Cardiac muscle cell (in vitro differentiated cells and primary cell): Measurements from ENCODE around the gene NR6A1. TPM values are rescaled to one million over a fixed set of nuclear protein-coding genes. Genes with fewer than 3 reads are reported as not detected.

Source experiments
- DNase-seq, 2 donors: peaks; one replicate each; pipeline versions ENCODE4 v3.0.0 to v3.0.0-alpha.2; 2010 to 2017; ENCODE audit warnings: low read depth in 1 of 2, low spot score in 1 of 2
- H3K27ac ChIP-seq: fragments of 200-600 bp; sonication (generic); 2 replicates; pipeline ENCODE4 v1.5.1; 2016
- H3K27me3 ChIP-seq: fragments of 200-600 bp; sonication (generic); 2 replicates; pipeline ENCODE4 v1.6.0; 2016; ENCODE audit warnings: control low read depth
- H3K36me3 ChIP-seq: fragments of 200-600 bp; sonication (generic); 2 replicates; pipeline ENCODE4 v1.5.1; 2016; ENCODE audit warnings: control low read depth
- H3K4me1 ChIP-seq: fragments of 200-600 bp; sonication (generic); 2 replicates; pipeline ENCODE4 v1.8.1; 2017; ENCODE audit warnings: low read depth, mild to moderate bottlenecking, mixed run types
- H3K4me3 ChIP-seq: fragments of 200-600 bp; sonication (generic); 2 replicates; pipeline ENCODE4 v1.5.1; 2016; ENCODE audit warnings: mild to moderate bottlenecking
- H3K9me3 ChIP-seq: fragments of 200-600 bp; sonication (generic); 2 replicates; pipeline ENCODE4 v1.5.1; 2017; ENCODE audit warnings: low read depth, mild to moderate bottlenecking, control low read depth
- polyA plus RNA-seq: library from polyadenylated mRNA; unstranded; fragments of >200 nt; fragmentation: Nextera tagmentation; extraction: Ambion mirVana; gene quantifications from 2 replicates; pipeline ENCODE4 v1.2.1, GENCODE V29; 2016
- total RNA-seq: library from RNA; depleted of rRNA; stranded (reverse); fragments of >200 nt; gene quantifications from 2 replicates; pipeline ENCODE4 v1.2.3, GENCODE V29; 2016
- TF ChIP-seq, protein P1 (sequence below): IDR thresholded peaks from 2 replicates; pipeline ENCODE4 v1.5.1; 2012; ENCODE audit warnings: low read depth, mild to moderate bottlenecking, low read length

Gene NR6A1
- total and polyA plus RNA-seq, 2 experiments from 2014 or later: 3.2 to 19.8 TPM

DNA sequence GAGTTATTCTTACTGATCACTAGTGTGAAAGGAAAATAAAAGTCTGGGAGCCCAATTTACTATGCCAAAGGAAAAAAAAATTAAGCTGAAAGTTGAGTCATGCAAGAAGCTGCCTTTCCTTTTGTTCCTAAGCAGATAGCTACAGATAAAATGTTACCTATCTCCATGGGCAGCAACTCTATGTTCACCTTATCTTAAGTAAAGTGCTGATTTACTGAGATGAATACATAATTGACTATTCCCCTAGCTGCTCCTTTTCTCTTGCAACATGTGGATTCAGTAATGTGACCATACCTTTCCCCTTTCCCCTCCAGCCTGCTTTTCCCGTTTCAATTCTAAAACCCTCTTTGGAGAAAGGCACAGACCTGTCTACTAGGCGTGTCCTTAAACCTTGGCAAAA lies 201.2 kb downstream of the NR6A1 start:
- peak overlapping the region; percentile 65 for H3K27ac ChIP-seq
- DNase-seq: no peak
- no peak overlapping the region for H3K4me3 ChIP-seq
- no peaks in the 10 kb centered on the region for H3K27me3 ChIP-seq
- H3K9me3 ChIP-seq: no peaks in the 10 kb centered on the region
- H3K36me3 ChIP-seq: no peaks in the 10 kb centered on the region
- peaks cover 27% of the 10 kb centered on the region for H3K4me1 ChIP-seq
- TF ChIP-seq, protein P1, sequence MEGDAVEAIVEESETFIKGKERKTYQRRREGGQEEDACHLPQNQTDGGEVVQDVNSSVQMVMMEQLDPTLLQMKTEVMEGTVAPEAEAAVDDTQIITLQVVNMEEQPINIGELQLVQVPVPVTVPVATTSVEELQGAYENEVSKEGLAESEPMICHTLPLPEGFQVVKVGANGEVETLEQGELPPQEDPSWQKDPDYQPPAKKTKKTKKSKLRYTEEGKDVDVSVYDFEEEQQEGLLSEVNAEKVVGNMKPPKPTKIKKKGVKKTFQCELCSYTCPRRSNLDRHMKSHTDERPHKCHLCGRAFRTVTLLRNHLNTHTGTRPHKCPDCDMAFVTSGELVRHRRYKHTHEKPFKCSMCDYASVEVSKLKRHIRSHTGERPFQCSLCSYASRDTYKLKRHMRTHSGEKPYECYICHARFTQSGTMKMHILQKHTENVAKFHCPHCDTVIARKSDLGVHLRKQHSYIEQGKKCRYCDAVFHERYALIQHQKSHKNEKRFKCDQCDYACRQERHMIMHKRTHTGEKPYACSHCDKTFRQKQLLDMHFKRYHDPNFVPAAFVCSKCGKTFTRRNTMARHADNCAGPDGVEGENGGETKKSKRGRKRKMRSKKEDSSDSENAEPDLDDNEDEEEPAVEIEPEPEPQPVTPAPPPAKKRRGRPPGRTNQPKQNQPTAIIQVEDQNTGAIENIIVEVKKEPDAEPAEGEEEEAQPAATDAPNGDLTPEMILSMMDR: no peak

DNA sequence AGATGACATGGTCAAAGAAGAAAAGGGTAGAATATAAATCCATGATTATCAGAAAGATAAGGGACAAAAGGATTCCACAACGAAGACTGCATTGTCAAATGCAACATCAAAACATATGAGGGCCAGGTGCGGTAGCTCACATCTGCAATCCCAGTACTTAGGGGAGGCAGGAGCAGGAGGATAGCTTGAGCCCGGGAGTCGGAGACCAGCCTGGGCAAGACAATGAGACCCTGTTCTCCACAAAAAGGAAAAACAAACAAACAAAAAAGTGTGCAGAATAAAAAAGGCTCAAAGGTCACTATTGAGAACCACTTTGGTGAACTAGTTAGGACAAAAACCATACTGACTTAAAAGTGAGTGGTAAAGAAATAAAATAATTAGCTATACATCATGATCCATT lies 203.7 kb downstream of the NR6A1 start:
- TF ChIP-seq, protein P1: no peak
- Histone ChIP-seq H3K27ac (no peak overlapping the region), H3K4me3 (no peak overlapping the region), H3K36me3 (no peaks in the 10 kb centered on the region), H3K9me3 (no peaks in the 10 kb centered on the region), H3K27me3 (no peaks in the 10 kb centered on the region), H3K4me1 (peaks cover 30% of the 10 kb centered on the region)
- DNase-seq: no peak

DNA sequence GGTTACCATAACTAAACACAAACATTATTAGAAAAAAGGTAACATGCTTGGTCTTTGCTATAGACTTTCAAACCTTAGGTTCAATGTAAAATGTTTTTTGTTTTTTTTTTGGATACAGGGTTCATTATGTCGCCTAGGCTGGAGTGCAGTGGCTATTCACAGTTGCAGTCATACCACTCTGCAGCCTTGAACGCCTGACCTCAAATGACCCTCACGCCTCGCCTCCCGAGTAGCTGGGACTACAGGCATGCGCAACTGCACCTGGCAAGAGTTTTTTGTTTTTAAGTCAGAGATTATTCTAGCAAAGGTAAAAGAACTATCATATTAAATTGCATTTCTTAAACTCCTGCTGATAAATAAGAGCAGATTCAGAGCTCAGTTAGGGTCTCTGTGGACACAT lies 208.8 kb downstream of the NR6A1 start:
- TF ChIP-seq, protein P1: no peak
- Histone ChIP-seq H3K4me1 (peaks cover 13% of the 10 kb centered on the region), H3K27me3 (no peaks in the 10 kb centered on the region), H3K36me3 (no peaks in the 10 kb centered on the region), H3K4me3 (no peak overlapping the region), H3K27ac (no peak overlapping the region), H3K9me3 (no peaks in the 10 kb centered on the region)
- peak in 1 of 2 donors; percentile 39 for DNase-seq

DNA sequence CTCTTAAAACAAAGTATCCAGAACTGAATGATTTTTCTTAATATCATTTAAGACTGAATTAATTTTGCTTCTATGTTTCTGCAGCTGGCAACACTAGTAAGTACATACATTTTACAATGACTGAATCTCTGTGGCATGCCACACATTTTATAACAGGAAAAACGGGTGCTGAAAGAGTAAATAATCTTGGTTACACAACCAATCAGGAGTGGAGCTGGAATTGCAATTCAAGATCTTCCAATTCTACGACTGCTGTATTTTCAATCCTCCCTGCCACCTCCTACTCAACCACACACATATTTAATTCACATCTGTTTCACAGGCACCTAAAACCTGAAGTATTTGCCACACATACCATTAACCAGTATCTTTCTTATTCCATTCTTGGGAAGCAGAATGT lies 211.2 kb downstream of the NR6A1 start:
- no peaks in the 10 kb centered on the region for H3K36me3 ChIP-seq
- peak in 1 of 2 donors; percentile 40 for DNase-seq
- no peaks in the 10 kb centered on the region for H3K9me3 ChIP-seq
- TF ChIP-seq, protein P1: no peak
- no peak overlapping the region for H3K4me3 ChIP-seq
- peaks cover 13% of the 10 kb centered on the region for H3K4me1 ChIP-seq
- H3K27ac ChIP-seq: no peak overlapping the region
- no peaks in the 10 kb centered on the region for H3K27me3 ChIP-seq

DNA sequence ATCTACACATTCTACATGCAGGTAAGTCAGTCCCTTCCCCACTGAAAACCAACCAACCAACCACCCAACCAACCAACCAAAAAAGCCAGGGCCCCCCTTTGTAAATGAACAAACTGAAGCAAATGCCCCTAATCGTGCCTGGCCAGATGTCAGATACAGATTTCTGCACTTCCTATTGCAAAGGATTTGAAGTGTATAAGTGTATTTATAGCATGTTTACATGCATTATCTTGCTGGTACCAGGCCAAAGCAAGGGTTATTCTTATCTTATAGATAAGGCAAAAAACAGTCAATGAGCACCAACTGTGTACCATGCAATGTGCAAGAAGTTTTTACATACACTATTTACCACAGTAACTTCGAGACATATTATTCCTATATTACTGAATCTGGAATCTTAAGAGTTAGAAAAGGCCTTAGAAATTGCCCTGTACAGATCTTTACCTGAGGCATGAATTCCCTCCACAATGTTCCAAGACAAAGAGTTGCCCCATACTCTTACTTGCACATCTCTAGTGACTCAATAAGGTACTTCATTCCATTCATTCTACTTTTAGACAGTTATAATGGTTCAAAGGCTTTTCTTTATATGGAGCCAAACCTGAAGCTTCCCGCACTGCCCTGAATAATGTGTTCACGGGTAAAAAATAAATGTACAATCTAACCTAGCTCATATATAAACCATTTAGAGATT lies 212.2 kb downstream of the NR6A1 start:
- Histone ChIP-seq H3K9me3 (no peaks in the 10 kb centered on the region), H3K27ac (no peak overlapping the region), H3K27me3 (no peaks in the 10 kb centered on the region), H3K4me1 (peaks cover 13% of the 10 kb centered on the region), H3K36me3 (no peaks in the 10 kb centered on the region), H3K4me3 (no peak overlapping the region)
- no peak for DNase-seq
- TF ChIP-seq, protein P1: no peak
